HG03469 (cell line): Measurements from ENCODE around the gene ADAMTS14.
"Not testable (repeated sequence)": the region's sequence is repeated elsewhere in the genome, so short reads cannot be mapped to it uniquely, and the experiment has no call there.

Experiments
- ATAC-seq: cut with Tn5 transposase; IDR thresholded peaks from one replicate; pipeline ENCODE4 v1.9.1; 2021; ENCODE audit warnings: mild to moderate bottlenecking, moderate library complexity, moderate number of reproducible peaks; ENCODE audit not compliant: unreplicated experiment

The ADAMTS14 gene, protein sequence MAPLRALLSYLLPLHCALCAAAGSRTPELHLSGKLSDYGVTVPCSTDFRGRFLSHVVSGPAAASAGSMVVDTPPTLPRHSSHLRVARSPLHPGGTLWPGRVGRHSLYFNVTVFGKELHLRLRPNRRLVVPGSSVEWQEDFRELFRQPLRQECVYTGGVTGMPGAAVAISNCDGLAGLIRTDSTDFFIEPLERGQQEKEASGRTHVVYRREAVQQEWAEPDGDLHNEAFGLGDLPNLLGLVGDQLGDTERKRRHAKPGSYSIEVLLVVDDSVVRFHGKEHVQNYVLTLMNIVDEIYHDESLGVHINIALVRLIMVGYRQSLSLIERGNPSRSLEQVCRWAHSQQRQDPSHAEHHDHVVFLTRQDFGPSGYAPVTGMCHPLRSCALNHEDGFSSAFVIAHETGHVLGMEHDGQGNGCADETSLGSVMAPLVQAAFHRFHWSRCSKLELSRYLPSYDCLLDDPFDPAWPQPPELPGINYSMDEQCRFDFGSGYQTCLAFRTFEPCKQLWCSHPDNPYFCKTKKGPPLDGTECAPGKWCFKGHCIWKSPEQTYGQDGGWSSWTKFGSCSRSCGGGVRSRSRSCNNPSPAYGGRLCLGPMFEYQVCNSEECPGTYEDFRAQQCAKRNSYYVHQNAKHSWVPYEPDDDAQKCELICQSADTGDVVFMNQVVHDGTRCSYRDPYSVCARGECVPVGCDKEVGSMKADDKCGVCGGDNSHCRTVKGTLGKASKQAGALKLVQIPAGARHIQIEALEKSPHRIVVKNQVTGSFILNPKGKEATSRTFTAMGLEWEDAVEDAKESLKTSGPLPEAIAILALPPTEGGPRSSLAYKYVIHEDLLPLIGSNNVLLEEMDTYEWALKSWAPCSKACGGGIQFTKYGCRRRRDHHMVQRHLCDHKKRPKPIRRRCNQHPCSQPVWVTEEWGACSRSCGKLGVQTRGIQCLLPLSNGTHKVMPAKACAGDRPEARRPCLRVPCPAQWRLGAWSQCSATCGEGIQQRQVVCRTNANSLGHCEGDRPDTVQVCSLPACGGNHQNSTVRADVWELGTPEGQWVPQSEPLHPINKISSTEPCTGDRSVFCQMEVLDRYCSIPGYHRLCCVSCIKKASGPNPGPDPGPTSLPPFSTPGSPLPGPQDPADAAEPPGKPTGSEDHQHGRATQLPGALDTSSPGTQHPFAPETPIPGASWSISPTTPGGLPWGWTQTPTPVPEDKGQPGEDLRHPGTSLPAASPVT

DNA sequence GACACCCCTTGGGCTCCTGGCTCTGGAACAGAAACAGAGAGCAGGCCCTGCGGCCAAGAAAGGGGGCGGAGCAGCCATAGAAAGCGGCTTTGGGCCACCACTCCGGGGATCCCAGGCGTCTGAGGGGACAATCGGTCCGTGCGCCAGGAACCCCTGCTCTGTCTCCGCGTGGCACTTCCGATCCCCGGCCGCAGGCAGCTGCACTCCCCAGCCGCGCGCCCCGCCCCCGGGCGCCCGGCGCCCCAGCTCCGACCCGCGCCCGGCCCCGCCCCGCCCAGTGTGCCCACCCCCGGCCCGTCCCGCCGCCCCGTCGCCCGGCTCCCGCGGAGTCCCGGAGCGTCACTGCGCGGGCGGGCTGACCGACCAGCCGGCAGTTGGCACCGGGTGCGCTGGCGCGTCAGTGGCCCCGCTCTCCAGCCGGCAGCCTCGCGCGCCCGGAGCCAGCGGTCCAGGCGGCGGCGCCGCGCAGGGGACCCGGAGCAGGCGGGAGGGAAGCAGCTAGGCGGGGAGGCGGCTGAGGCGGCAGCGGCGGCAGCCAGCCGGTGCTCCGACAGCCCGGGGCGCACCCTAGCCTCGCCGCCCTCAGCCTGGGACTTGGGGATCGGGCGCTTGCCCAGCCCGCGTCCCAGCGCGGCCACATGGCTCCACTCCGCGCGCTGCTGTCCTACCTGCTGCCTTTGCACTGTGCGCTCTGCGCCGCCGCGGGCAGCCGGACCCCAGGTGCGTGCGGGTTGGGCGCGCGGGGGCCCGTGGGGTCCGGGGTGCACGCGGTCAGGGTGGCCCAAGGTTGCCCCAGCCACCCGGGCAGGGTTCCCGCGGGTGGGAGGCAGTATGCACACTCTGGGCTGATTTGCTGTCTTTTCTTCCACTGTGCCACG lies at the start of gene ADAMTS14:
Gene ADAMTS14, plus strand, starts transcription at position 342 of the 878 bp plus-strand sequence. Its CDS starts 297 bp downstream, at position 639.
- ATAC-seq: no peak

DNA sequence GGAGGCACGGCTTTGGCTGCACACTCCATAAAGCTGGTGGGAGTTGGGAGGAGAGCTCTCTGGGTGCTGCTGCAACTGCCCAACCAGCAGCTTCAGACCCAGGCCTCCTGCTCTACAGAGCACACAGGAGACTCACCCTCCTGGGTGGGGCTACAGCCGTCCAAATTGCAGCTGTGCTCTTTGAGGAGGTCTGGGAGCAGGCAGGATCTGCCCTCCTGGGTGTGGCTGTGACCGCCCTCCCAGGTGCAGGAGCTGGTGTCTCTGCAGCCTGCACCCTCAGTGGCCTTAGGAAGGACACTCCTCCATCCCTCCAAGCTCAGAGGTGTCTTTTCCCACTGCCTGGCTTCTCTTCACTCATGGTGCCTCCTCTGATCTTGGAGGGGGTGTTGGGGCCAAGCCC lies 49.8 kb upstream of the ADAMTS14 start:
- ATAC-seq: no peak

DNA sequence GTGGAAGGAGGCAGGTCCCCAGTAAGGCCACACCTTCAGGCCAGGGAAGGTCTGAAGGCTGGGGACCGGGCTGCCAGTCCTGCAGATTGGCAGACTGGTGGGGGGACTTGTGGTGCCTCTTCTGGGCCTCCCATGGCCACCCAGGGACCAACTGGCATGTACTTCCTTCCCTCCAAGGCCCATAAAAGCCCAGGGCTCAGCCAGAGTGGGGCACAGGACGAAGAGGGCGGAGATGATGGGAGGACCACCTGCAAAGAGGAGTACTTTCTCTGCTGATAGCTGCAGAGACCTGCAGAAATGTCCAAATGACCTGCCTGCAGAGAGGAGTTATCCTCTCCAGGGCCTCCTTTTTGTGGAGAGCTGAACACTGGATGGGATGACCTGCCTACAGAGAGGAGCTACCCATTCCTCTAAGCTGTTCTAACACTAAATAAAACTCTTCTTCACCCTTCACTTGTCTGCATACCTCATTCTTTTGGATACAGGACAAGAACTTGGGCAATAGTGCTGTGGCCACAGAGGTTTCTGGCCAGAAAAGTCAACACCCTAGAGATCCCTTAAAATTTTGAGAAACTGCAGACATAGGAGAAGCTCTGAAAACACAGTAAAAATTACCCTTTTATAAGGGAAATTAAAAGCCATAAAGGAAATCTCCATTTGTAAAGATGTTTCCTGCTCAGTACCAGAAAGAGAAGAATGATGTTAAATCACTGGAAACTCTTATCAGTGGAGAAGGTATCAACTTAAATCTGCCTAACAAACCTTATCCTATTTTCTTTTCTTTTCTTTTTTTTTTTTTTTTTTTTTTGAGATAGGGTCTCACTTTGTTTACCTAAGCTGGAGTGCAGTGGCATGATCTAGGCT lies 49.1 kb upstream of the ADAMTS14 start:
- no peak for ATAC-seq

DNA sequence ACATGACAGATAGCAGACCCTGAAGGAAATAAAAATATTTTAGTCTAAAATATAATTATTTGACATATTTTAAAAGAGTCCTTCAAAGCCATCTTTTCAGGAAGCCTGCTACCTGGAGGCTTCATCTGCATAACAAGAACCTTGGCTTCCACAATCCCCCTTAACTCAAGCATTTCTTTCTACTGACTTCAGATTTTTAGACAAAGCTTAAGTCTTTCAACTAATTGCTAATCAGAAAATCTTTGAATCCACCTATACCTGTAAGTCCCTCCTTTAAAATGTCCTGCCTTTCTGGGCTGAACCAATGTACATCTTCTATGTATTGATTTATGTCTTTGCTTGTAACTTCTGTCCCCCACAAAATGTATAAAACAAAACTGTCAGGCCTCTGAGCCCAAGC lies 46.2 kb upstream of the ADAMTS14 start:
- no peak for ATAC-seq

DNA sequence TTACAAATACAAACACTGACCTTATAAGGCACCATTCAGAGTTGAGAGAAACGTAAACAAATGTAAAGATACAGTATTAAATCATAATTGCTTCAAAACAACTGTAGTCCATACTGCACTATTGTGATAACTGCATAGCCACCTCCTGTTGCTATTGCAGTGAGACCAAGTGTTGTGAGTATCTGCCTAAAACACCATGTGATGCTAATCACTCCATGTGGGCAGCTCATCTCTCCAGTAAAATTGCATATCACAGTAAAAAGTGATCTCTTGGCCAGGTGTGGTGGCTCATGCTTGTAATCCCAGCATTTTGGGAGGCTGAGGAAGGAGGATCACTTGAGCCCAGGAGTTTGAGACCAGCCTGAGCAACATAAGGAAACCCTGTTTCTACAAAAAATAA lies 43.0 kb upstream of the ADAMTS14 start:
- no peak for ATAC-seq

DNA sequence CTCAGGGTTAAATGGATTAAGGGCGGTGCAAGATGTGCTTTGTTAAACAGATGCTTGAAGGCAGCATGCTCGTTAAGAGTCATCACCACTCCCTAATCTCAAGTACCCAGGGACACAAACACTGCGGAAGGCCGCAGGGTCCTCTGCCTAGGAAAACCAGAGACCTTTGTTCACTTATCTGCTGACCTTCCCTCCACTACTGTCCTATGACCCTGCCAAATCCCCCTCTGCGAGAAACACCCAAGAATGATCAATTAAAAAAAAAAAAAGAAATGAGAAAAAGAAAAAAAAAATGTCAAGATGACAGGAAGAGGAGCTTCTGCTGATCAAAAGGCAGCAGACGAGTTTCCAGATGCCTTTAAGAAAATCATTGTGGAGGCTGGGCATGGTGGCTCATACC lies 40.6 kb upstream of the ADAMTS14 start:
- not testable (repeated sequence) for ATAC-seq

DNA sequence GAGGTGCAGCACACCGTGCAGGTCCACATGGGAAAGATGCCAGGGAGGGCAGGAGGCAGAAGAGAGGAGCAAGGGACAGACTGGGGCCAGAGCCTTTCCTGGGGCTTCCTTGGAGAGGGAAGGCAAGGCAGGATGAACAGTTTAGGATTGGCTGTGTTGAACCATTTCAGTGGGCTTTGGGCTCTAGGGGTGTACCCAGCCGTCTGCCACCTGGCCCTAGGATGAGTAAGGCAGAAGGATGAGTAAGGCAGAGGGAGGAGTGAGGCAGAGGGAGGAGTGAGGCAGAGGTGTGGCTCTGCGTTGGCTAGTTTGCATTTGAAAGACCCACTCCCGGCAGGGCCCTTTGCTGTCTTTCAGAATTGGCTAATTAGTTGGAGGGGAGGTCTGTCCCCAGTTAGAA lies 38.3 kb upstream of the ADAMTS14 start:
- no peak for ATAC-seq

DNA sequence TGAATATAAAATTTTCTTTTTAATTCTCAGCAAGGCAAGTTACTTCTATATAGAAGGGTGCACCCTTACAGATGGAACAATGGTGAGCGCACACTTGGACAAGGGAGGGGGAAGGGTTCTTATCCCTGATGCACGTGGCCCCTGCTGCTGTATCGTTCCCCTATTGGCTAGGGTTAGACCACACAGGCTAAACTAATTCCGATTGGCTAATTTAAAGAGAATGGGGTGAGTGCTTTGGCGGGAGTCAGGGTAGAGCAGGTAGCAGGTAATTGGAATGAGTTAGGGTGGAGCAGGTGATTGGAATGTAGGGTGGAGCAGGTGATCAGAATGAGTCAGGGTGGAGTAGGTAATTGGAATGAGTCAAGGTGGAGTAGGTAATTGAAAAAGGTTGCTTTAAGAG lies 37.8 kb upstream of the ADAMTS14 start:
- ATAC-seq: not testable (repeated sequence)

DNA sequence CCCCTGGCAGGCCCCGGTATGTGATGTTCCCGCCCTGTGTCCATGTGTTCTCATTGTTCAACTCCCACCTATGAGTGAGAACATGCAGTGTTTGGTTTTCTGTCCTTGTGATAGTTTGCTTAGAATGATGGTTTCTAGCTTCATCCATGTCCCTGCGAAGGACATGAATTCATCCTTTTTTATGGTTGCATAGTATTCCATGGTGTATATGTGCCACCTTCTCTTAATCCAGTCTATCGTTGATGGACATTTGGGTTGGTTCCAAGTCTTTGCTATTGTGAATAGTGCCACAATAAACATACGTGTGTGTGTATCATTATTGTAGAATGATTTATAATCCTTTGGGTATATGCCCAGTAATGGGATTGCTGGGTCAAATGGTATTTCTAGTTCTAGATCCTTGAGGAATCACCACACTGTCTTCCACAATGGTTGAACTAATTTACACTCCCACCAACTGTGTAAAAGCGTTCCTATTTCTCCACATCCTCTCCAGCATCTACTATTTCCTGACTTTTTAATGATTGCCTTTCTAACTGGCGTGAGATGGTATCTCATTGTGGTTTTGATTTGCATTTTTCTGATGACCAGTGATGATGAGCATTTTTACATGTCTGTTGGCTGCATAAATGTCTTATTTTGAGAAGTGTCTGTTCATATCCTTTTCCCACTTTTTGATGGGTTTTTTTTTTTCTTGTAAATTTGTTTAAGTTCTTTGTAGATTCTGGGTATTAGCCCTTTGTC lies 32.5 kb upstream of the ADAMTS14 start:
- ATAC-seq: not testable (repeated sequence)

DNA sequence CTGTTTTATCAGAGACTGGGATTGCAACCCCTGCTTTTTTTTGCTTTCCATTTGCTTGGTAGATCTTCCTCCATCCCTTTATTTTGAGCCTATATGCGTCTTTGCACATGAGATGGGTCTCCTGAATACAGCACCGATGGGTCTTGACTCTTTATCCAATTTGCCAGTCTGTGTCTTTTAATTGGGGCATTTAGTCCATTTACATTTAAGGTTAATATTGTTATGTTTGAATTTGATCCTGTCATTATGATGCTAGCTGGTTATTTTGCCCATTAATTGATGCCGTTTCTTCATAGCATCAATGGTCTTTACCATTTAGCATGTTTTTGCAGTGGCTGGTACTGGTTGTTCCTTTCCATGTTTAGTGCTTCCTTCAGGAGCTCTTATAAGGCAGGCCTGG lies 29.0 kb upstream of the ADAMTS14 start:
- not testable (repeated sequence) for ATAC-seq

DNA sequence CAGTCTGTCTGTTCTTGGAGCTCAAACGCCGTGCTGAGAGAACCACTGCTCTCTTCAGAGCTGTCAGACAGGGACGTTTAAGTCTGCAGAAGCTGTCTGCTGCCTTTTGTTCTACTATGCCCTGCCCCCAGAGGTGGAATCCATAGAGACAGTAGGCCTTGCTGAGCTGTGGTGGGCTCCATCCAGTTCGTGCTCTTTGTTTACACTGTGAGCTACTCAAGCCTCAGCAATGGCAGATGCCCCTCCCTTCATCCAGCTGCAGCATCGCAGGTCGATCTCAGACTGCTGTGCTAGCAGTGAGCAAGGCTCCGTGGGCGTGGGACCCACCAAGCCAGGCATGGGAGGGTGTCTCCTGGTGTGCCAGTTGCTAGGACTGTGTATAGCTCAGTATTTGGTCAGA lies 27.3 kb upstream of the ADAMTS14 start:
- ATAC-seq: not testable (repeated sequence)

DNA sequence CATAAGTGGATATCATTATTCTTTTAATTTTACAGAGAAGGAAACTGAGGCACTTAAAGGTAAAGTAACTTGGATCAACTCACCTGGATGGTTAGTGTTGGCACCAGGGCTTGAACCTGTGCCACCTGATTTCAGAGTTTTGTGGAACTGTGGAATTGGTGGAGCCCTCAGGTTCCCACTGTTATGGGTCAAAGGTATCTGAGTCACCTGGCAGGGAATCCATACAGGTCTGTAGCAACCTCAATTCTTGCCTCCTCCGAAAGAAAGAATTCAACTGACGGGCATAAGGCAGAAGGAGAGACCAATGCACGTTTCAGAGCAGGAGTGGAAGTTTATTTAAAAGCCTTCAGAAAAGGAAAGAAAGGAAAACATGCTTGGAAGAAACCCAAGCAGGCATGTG lies 25.2 kb upstream of the ADAMTS14 start:
- no peak for ATAC-seq

DNA sequence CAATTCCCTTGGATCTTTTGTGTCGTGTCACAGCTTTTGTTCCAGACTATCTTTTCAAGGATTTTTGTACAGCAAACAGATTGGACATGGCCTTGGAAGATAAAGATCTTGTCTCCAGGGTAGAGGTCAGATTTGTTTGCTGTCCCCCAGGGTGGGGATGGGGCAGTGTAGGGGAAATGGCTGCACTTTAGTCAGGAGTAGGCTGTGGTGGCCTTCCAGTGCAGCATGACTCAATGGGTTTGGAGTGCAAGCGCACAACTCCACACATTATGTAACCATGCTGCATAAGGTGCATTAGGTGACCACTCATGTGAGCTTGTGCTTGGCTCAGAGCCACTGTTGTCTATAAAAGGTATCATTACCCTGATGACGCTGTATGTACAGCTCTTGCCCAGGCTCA lies 23.9 kb upstream of the ADAMTS14 start:
- ATAC-seq: no peak

DNA sequence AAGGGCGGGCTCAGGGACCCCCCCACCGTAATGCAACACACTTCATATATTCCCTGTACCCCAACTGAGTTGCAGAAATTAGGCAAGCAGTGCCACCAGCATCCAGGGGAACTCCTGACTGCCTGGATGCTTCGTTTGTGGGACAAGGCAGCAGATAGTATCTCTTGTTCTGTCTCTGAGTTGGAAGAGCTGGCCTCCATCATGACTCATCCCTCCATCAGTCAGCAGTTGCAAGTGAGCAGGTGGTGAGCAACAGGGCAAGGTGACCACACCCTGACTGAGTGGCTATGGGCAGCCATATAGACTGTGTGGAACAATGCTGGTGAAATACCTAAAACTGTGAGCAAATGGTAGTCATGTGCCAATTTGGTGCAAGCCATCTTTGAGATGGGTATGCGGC lies 22.8 kb upstream of the ADAMTS14 start:
- ATAC-seq: no peak

DNA sequence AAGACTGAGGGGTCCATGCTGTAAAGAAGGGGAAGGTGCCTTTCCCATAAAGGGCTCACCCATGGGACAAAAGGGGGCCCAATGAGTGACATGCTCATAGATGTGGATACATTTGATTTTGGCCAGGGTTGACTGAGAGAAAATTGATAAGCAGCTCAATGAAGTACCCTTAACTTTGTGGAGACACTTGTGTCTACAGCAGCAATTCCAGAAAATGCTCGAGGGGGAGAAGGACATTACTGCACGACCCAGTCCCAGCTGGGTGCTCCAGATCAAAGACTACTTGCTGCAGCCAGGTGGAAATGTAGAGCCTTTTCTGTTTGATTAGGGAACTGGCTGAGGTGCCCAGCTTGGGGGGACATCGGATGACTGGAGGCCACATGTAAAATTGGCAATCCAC lies 22.2 kb upstream of the ADAMTS14 start:
- ATAC-seq: no peak

DNA sequence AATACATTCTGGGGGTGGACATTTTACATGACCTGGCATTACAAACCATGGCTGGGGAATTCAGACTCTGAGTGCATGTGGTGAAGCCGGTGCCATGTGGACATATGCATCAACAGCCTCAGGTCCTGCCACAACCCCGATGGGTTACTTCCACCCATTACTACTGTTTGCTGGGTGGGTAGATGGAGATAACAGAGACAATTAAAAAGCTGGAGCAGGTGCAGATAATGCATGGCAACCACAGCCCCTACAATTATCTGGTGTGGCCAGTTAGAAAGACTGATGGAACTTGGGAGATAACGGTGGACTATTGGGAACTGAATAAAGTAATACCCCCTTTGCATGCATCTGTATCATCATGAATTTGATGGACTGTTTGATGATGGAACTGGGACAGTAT lies 21.6 kb upstream of the ADAMTS14 start:
- no peak for ATAC-seq

DNA sequence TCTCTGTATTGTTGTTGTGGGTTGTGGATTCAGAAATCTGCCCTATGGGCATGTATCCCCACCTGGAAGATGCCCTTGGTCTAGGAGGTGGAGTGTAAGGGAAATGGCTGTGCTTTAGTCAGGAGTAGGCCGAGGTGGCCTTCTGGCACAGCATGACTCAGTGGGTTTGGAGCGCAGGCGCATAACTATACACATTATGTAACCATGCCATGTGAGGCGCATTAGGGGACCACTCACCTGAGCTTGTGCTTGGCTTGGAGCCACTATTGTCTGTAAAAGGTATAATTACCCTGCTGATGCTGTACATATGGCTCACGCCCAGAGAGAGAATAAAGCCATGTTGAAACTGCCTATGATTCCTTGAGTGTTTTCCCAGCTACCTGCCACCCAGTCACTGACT lies 20.6 kb upstream of the ADAMTS14 start:
- ATAC-seq: no peak

DNA sequence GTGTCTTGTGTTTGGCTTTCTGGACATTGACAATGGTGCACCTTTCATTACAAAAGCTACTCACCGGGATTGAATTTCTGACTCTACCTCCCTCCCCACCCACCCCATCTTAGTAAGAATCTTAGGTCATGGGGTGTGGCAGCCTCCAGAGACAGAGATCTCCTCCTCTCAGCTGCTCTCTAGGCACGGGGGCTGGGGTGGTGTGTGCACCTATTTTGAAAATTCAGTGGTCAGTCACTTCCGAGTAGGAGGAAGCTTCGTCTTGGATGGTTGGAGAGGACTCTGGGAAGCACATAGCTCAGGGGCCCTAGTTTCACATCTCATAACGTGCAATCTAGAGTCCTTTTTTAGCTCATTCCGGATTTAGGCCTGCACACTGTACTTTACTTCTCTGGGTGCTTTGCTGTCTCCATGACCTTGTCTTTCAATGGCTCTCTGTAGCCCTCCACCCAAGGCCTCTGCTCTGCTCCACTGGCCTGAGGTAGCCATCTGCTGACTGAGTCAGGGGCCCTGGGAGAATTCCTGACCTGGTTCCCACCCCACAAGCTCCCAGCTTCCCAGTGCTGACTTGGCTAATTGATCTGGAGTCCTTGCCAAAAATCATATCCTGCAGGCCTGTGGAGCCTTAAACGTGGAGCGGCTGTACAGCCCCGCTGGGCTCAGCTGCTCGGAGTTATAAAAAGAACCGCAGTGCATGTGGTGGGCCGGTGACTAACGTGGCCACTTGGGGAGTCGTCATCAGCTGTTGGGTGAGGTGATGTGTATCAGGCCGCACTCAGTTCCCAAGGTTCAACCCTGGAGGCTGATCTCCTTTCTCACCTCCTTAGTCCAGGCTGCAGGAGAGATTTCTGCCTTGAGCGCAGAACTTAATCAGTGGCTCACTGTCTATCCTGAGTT lies 19.3 kb upstream of the ADAMTS14 start:
- no peak for ATAC-seq
